GM23338 (cell line): Measurements from ENCODE around the gene BCAS1. TPM values are rescaled to one million over a fixed set of nuclear protein-coding genes. Genes with fewer than 3 reads are reported as not detected.

Experiments
- ATAC-seq: fragments of 200-7000 bp; cut with Tn5 transposase; 3 replicates; pipeline ENCODE4 v1.9.1; 2020
- DNase-seq: peaks from one replicate; pipeline ENCODE4 v3.0.0-alpha.2; 2015; ENCODE audit warnings: low spot score
- H2AFZ ChIP-seq: fragments of 200-600 bp; sonication (generic); 2 replicates; pipeline ENCODE4 v1.8.0; 2016; ENCODE audit warnings: antibody characterized with exemption, mild to moderate bottlenecking, moderate library complexity
- H3F3A ChIP-seq: fragments of 200-600 bp; sonication (generic); replicated peaks from 2 replicates; pipeline ENCODE4 v1.8.0; 2017; ENCODE audit warnings: antibody characterized with exemption, mixed run types, low read depth
- H3K27ac ChIP-seq: fragments of 200-600 bp; sonication (generic); 2 replicates; pipeline ENCODE4 v1.6.1; 2016; ENCODE audit warnings: low read depth
- H3K27me3 ChIP-seq: fragments of 200-600 bp; sonication (generic); 2 replicates; pipeline ENCODE4 v1.8.0; 2016; ENCODE audit warnings: mild to moderate bottlenecking, mixed run types, moderate library complexity; ENCODE audit not compliant: insufficient read depth
- H3K36me3 ChIP-seq: fragments of 200-600 bp; sonication (generic); 2 replicates; pipeline ENCODE4 v1.8.0; 2016; ENCODE audit warnings: mild to moderate bottlenecking; ENCODE audit not compliant: insufficient read depth
- H3K4me1 ChIP-seq: fragments of 200-600 bp; sonication (generic); 2 replicates; pipeline ENCODE4 v1.8.0; 2016; ENCODE audit warnings: mild to moderate bottlenecking, moderate library complexity; ENCODE audit not compliant: insufficient read depth
- H3K4me2 ChIP-seq: fragments of 200-600 bp; sonication (generic); 2 replicates; pipeline ENCODE4 v1.7.1; 2017; ENCODE audit warnings: mixed run types
- H3K4me3 ChIP-seq: fragments of 200-600 bp; sonication (generic); 2 replicates; pipeline ENCODE4 v1.6.1; 2016; ENCODE audit warnings: mixed run types
- H3K79me2 ChIP-seq: fragments of 200-600 bp; sonication (generic); replicated peaks from 2 replicates; pipeline ENCODE4 v1.8.0; 2017; ENCODE audit warnings: mild to moderate bottlenecking; ENCODE audit not compliant: insufficient read depth
- H3K9me2 ChIP-seq: fragments of 200-600 bp; sonication (generic); 2 replicates; pipeline ENCODE4 v1.8.0; 2017; ENCODE audit not compliant: insufficient read depth
- H4K20me1 ChIP-seq: fragments of 200-600 bp; sonication (generic); replicated peaks from 2 replicates; pipeline ENCODE4 v1.8.0; 2017; ENCODE audit warnings: mild to moderate bottlenecking; ENCODE audit not compliant: insufficient read depth
- H3K27ac Mint-ChIP-seq: 2 replicates; pipeline ENCODE4 v1.8.0; 2020; ENCODE audit warnings: inconsistent platforms, mild to moderate bottlenecking, moderate library complexity, mixed read lengths
- H3K27me3 Mint-ChIP-seq: 3 replicates; pipeline ENCODE4 v1.8.0; 2022; ENCODE audit warnings: low read depth, mild to moderate bottlenecking, moderate library complexity, mixed read lengths, inconsistent platforms; ENCODE audit not compliant: insufficient read depth, poor library complexity
- H3K36me3 Mint-ChIP-seq: 3 replicates; pipeline ENCODE4 v1.8.0; 2021; ENCODE audit warnings: low read depth, mild to moderate bottlenecking, inconsistent platforms, moderate library complexity, mixed read lengths
- H3K4me1 Mint-ChIP-seq: 3 replicates; pipeline ENCODE4 v1.8.0; 2020; ENCODE audit warnings: mild to moderate bottlenecking, inconsistent platforms, mixed read lengths
- H3K4me3 Mint-ChIP-seq: 3 replicates; pipeline ENCODE4 v1.8.0; 2021; ENCODE audit warnings: moderate library complexity, mild to moderate bottlenecking, inconsistent platforms, mixed read lengths
- H3K9me3 Mint-ChIP-seq: 3 replicates; pipeline ENCODE4 v1.8.0; 2020; ENCODE audit warnings: moderate library complexity, mild to moderate bottlenecking, inconsistent platforms, mixed read lengths
- CREB1 ChIP-seq: fragments of 250-450 bp; sonication (Bioruptor Pico); IDR thresholded peaks from 2 replicates; pipeline ENCODE4 v1.5.0; 2020; ENCODE audit warnings: low read depth, mild to moderate bottlenecking, moderate library complexity
- EZH2 ChIP-seq: fragments of 200-600 bp; sonication (generic); IDR thresholded peaks from one replicate; pipeline ENCODE4 v1.8.0; 2017; ENCODE audit warnings: antibody characterized with exemption, mild to moderate bottlenecking, low read depth; ENCODE audit not compliant: unreplicated experiment
- JUNB ChIP-seq: IDR thresholded peaks from one replicate; pipeline ENCODE4 v1.6.1; 2016; ENCODE audit warnings: antibody characterized with exemption; ENCODE audit not compliant: unreplicated experiment
- NANOG ChIP-seq: IDR thresholded peaks from 2 replicates; pipeline ENCODE4 v1.6.1; 2016; ENCODE audit warnings: antibody characterized with exemption, borderline replicate concordance
- ZNF114 ChIP-seq: fragments of 250-450 bp; sonication (Bioruptor Pico); IDR thresholded peaks from 2 replicates; pipeline ENCODE4 v1.5.0; 2020; ENCODE audit warnings: mild to moderate bottlenecking, moderate library complexity
- ZNF462 ChIP-seq: fragments of 250-450 bp; sonication (Bioruptor Pico); IDR thresholded peaks from 2 replicates; pipeline ENCODE4 v1.5.0; 2020; ENCODE audit warnings: mild to moderate bottlenecking, moderate library complexity
- polyA plus RNA-seq: library from polyadenylated mRNA; unstranded; fragments of >200 nt; fragmentation: Nextera tagmentation; extraction: Ambion mirVana; gene quantifications from 2 replicates; pipeline ENCODE4 v1.2.1, GENCODE V29; 2016
- total RNA-seq: library from RNA; depleted of rRNA; stranded (reverse); fragments of >200 nt; shearing (Covaris generic); gene quantifications from 2 replicates; pipeline ENCODE4 v1.2.3, GENCODE V29; 2014
- TF ChIP-seq, protein P1 (sequence below), 2 experiments: fragments of 200-600 bp in 1 of 2; sonication (generic) in 1 of 2; conservative IDR thresholded peaks; 2 replicates each; pipeline versions ENCODE4 v1.5.1 to v1.6.1; 2016 to 2017; ENCODE audit warnings: antibody characterized with exemption in 2 of 2, low read depth in 2 of 2, mild to moderate bottlenecking in 2 of 2, moderate library complexity in 1 of 2

The BCAS1 gene
- total and polyA plus RNA-seq, 2 experiments from 2014 or later, result 0.17 to 0.19 TPM

- TF ChIP-seq ZNF462 (CRISPR knock-in tag) (no peak), NANOG (no peak), JUNB (no peak), ZNF114 (CRISPR knock-in tag) (no peak), CREB1 (CRISPR knock-in tag) (no peak), EZH2 (no peak)
- TF ChIP-seq, protein P1, sequence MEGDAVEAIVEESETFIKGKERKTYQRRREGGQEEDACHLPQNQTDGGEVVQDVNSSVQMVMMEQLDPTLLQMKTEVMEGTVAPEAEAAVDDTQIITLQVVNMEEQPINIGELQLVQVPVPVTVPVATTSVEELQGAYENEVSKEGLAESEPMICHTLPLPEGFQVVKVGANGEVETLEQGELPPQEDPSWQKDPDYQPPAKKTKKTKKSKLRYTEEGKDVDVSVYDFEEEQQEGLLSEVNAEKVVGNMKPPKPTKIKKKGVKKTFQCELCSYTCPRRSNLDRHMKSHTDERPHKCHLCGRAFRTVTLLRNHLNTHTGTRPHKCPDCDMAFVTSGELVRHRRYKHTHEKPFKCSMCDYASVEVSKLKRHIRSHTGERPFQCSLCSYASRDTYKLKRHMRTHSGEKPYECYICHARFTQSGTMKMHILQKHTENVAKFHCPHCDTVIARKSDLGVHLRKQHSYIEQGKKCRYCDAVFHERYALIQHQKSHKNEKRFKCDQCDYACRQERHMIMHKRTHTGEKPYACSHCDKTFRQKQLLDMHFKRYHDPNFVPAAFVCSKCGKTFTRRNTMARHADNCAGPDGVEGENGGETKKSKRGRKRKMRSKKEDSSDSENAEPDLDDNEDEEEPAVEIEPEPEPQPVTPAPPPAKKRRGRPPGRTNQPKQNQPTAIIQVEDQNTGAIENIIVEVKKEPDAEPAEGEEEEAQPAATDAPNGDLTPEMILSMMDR (conservative IDR thresholded peaks at IDR 0.05; ENCODE audit: low read depth in 2 of 2), result no peak
Measured at GRCh38 chr20:54074511-54074910, 4.1 kb upstream of the BCAS1 start (continued).

- Mint-ChIP-seq H3K4me1 (peaks cover 24% of the 10 kb centered on the region), H3K4me3 (no peak overlapping the region), H3K27me3 (peaks cover 1% of the 10 kb centered on the region), H3K36me3 (no peaks in the 10 kb centered on the region), H3K9me3 (no peaks in the 10 kb centered on the region), H3K27ac (no peak overlapping the region)
- Histone ChIP-seq H2AFZ (no peak overlapping the region), H3F3A (no peaks in the 10 kb centered on the region; the same call in 1 of the 2 replicates), H3K4me2 (no peak overlapping the region), H4K20me1 (no peaks in the 10 kb centered on the region), H3K79me2 (no peaks in the 10 kb centered on the region), H3K27ac (no peak overlapping the region), H3K9me2 (no peaks in the 10 kb centered on the region), H3K36me3 (no peaks in the 10 kb centered on the region), H3K4me1 (peaks cover 23% of the 10 kb centered on the region), H3K4me3 (no peak overlapping the region), H3K27me3 (no peaks in the 10 kb centered on the region)
- no peak for DNase-seq
- no peak for ATAC-seq
- TF ChIP-seq JUNB (no peak), CREB1 (CRISPR knock-in tag) (no peak)
- TF ChIP-seq, protein P1 (conservative IDR thresholded peaks at IDR 0.05; ENCODE audit: low read depth in 2 of 2), result no peak
Measured at GRCh38 chr20:54073288-54073687, 2.9 kb upstream of the BCAS1 start.
